Measurements from ENCODE around the gene C10orf71.

The C10orf71 gene

GRCh38 chr10:49283491-49283890 is 15.5 kb upstream of the C10orf71 start:
- Histone ChIP-seq H3K4me2 (ENCODE audit: low read length) (no peak overlapping the region), H3K79me2 (ENCODE audit: control insufficient read depth, low read length) (no peaks in the 10 kb centered on the region), H3K9me2 (replicated peaks; ENCODE audit: control insufficient read depth, low read length) (no peaks in the 10 kb centered on the region), H3K9me3 (ENCODE audit: control insufficient read depth, insufficient read depth, low read length) (no peaks in the 10 kb centered on the region), H3K36me3 (ENCODE audit: control insufficient read depth, low read length) (no peaks in the 10 kb centered on the region), H3F3A (ENCODE audit: control insufficient read depth, insufficient read depth) (no peaks in the 10 kb centered on the region), H3K4me3 (ENCODE audit: low read length) (no peak overlapping the region), H4K20me1 (ENCODE audit: control insufficient read depth, insufficient read depth, low read depth, low read length) (no peaks in the 10 kb centered on the region), H3K27ac (ENCODE audit: low read depth, low read length) (no peak overlapping the region), H3K27me3 (ENCODE audit: control insufficient read depth, low read length) (peaks cover 8% of the 10 kb centered on the region; the same call in 1 of the 2 replicates), H3K4me1 (ENCODE audit: control insufficient read depth, low read length) (no peaks in the 10 kb centered on the region)
- TF ChIP-seq EZH2phosphoT487 (IDR thresholded peaks at IDR 0.05; ENCODE audit: borderline replicate concordance, low read length) = no peak
- TF ChIP-seq, protein P1, sequence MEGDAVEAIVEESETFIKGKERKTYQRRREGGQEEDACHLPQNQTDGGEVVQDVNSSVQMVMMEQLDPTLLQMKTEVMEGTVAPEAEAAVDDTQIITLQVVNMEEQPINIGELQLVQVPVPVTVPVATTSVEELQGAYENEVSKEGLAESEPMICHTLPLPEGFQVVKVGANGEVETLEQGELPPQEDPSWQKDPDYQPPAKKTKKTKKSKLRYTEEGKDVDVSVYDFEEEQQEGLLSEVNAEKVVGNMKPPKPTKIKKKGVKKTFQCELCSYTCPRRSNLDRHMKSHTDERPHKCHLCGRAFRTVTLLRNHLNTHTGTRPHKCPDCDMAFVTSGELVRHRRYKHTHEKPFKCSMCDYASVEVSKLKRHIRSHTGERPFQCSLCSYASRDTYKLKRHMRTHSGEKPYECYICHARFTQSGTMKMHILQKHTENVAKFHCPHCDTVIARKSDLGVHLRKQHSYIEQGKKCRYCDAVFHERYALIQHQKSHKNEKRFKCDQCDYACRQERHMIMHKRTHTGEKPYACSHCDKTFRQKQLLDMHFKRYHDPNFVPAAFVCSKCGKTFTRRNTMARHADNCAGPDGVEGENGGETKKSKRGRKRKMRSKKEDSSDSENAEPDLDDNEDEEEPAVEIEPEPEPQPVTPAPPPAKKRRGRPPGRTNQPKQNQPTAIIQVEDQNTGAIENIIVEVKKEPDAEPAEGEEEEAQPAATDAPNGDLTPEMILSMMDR (IDR thresholded peaks at IDR 0.05; ENCODE audit: low read depth, low read length, poor library complexity, severe bottlenecking) = no peak

GRCh38 chr10:49284356-49284755 is 14.6 kb upstream of the C10orf71 start:
- Histone ChIP-seq H3K27me3 (ENCODE audit: control insufficient read depth, low read length) (peaks cover 5% of the 10 kb centered on the region; the same call in 1 of the 2 replicates), H3K9me2 (replicated peaks; ENCODE audit: control insufficient read depth, low read length) (no peaks in the 10 kb centered on the region), H3K9me3 (ENCODE audit: control insufficient read depth, insufficient read depth, low read length) (no peaks in the 10 kb centered on the region), H3K4me1 (ENCODE audit: control insufficient read depth, low read length) (no peaks in the 10 kb centered on the region), H3K36me3 (ENCODE audit: control insufficient read depth, low read length) (no peaks in the 10 kb centered on the region), H3K79me2 (ENCODE audit: control insufficient read depth, low read length) (no peaks in the 10 kb centered on the region), H3K4me3 (ENCODE audit: low read length) (no peak overlapping the region), H3F3A (ENCODE audit: control insufficient read depth, insufficient read depth) (no peaks in the 10 kb centered on the region), H4K20me1 (ENCODE audit: control insufficient read depth, insufficient read depth, low read depth, low read length) (no peaks in the 10 kb centered on the region), H3K27ac (ENCODE audit: low read depth, low read length) (no peak overlapping the region), H3K4me2 (ENCODE audit: low read length) (no peak overlapping the region)
- TF ChIP-seq EZH2phosphoT487 (IDR thresholded peaks at IDR 0.05; ENCODE audit: borderline replicate concordance, low read length) = no peak
- TF ChIP-seq, protein P1 (IDR thresholded peaks at IDR 0.05; ENCODE audit: low read depth, low read length, poor library complexity, severe bottlenecking) = no peak

DNA sequence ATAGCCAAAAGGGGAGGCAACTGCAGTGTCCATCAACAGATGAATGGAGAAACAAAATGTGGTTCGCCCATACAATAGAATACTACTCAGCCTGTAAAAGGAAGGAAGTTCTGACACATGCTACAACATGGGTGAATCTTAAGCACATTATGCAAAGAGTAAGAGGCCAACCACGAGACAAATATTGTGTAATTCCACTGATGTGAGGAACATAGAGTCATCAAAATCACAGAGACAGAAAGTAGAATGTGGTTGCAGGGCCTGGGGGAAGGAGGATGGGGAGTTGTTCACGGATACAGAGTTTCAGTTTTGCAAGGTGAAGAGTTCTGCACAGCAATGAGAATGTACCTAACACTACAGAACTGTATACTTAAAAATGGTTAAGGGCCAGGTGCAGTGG is 13.7 kb upstream of the C10orf71 start:
- TF ChIP-seq EZH2phosphoT487 (IDR thresholded peaks at IDR 0.05; ENCODE audit: borderline replicate concordance, low read length) = no peak
- TF ChIP-seq, protein P1 (IDR thresholded peaks at IDR 0.05; ENCODE audit: low read depth, low read length, poor library complexity, severe bottlenecking) = no peak
- no peak overlapping the region for H3K4me2 ChIP-seq (ENCODE audit: low read length)
- H3K27me3 ChIP-seq (ENCODE audit: control insufficient read depth, low read length) = no peaks in the 10 kb centered on the region; the same call in 1 of the 2 replicates
- no peaks in the 10 kb centered on the region for H3K36me3 ChIP-seq (ENCODE audit: control insufficient read depth, low read length)
- H3K79me2 ChIP-seq (ENCODE audit: control insufficient read depth, low read length) = no peaks in the 10 kb centered on the region
- no peak overlapping the region for H3K27ac ChIP-seq (ENCODE audit: low read depth, low read length)
- H3K9me2 ChIP-seq (replicated peaks; ENCODE audit: control insufficient read depth, low read length) = no peaks in the 10 kb centered on the region
- H3F3A ChIP-seq (ENCODE audit: control insufficient read depth, insufficient read depth) = no peaks in the 10 kb centered on the region
- no peaks in the 10 kb centered on the region for H3K9me3 ChIP-seq (ENCODE audit: control insufficient read depth, insufficient read depth, low read length)
- no peaks in the 10 kb centered on the region for H4K20me1 ChIP-seq (ENCODE audit: control insufficient read depth, insufficient read depth, low read depth, low read length)
- H3K4me3 ChIP-seq (ENCODE audit: low read length) = no peak overlapping the region
- H3K4me1 ChIP-seq (ENCODE audit: control insufficient read depth, low read length) = no peaks in the 10 kb centered on the region

All from DOHH2 (cell line).